ENCODE data around the gene IL17D.
"Not testable (repeated sequence)": the region's sequence is repeated elsewhere in the genome, so short reads cannot be mapped to it uniquely, and the experiment has no call there.

The IL17D gene

GRCh38 chr13:20721058-20721453 lies 17.6 kb downstream of the IL17D start:
- DNase-seq = no peak

DNA sequence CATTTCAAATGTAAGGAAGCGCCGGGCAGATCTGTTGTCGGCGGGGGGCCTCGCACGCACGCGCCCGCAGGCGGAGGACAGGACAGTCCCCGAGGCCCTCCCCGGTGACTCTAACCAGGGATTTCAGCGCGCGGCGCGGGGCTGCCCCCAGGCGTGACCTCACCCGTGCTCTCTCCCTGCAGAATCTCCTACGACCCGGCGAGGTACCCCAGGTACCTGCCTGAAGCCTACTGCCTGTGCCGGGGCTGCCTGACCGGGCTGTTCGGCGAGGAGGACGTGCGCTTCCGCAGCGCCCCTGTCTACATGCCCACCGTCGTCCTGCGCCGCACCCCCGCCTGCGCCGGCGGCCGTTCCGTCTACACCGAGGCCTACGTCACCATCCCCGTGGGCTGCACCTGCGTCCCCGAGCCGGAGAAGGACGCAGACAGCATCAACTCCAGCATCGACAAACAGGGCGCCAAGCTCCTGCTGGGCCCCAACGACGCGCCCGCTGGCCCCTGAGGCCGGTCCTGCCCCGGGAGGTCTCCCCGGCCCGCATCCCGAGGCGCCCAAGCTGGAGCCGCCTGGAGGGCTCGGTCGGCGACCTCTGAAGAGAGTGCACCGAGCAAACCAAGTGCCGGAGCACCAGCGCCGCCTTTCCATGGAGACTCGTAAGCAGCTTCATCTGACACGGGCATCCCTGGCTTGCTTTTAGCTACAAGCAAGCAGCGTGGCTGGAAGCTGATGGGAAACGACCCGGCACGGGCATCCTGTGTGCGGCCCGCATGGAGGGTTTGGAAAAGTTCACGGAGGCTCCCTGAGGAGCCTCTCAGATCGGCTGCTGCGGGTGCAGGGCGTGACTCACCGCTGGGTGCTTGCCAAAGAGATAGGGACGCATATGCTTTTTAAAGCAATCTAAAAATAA lies 18.2 kb downstream of the IL17D start:
- no peak for DNase-seq

GRCh38 chr13:20727856-20728255 lies 24.4 kb downstream of the IL17D start:
- DNase-seq = no peak

GRCh38 chr13:20728579-20729311 lies 25.2 kb downstream of the IL17D start:
- no peak for DNase-seq

DNA sequence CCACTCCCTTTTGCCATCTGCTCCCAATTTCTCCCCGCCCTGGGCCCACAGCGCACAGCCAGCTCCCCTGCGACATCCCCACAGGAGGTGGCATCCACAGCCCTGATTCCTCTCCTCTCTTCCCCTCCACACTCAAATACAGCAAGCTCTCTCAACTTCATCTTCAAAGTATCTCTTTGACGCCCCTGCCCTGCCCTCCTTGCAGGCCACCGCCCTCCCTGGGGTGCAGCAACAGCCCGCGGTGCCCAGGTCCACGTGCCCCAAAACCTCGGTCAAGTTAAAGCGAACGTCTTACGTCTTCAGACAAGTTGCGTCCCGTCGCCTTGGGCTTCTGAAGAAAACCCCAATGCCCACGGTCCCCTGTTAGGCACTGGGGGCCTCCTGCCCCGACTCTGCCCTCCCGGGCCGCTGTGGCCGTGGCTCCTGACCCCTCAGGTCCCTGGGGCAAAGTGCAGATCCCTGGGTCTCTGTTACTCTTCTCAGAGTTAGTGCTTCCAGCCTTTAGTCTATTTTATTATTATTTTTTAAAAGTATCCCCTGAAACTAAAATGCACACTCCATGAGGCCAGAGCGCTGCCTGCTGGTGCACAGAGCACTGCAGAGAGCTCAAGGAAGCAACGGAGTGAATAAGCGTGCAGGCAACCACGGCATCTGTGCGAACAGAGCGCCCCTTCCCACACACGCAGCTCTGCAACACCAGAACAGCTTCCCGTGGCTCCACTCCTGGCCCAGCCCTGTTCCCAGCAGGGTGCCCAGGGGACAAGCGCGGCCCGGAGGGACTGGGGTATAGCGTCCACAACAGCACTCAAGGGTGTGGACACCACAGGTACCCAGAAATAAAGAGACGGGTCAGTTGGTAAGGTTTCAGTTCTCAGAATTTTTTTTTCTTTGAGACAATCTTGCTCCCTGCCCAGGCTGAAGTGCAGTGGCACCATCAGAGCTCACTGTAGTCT lies 26.4 kb downstream of the IL17D start:
- no peak for DNase-seq

DNA sequence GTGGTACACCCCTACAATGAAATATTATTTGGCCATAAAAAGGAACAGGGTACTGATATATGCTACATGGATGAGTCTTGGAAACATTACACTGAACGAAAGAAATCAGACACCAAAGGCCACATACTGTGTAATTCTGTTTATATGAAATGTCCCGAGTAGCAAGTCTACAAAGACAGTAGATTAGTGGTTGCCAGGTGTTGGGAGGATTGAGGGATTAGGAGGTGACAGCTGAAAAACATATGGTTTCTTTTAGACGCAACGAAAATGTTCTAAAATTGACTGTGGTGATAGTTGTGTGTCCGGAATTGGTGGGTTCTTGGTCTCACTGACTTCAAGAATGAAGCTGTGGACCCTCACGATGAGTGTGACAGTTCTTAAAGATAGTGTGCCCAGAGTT lies 35.1 kb downstream of the IL17D start:
- DNase-seq = no peak

DNA sequence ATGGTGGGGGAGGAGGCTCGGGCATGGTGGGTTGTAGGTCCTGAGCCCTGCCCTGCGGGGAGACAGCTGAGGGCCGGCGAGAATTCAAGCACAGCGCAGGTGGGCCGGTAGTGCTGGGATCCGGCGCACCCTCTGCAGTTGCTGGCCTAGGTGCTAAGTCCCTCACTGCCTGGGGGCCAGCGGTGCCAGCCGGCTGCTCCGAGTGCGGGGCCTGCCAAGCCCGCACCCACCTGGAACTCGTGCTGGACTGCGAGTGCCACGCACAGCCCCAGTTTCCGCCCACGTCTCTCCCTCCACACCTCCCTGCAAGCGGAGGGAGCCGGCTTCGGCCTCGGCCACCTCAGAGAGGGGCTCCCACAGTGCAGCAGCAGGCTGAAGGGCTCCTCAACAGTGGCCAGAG lies 36.5 kb downstream of the IL17D start:
- DNase-seq = no peak

GRCh38 chr13:20743830-20744404 lies 40.4 kb downstream of the IL17D start:
- not testable (repeated sequence) for DNase-seq

DNA sequence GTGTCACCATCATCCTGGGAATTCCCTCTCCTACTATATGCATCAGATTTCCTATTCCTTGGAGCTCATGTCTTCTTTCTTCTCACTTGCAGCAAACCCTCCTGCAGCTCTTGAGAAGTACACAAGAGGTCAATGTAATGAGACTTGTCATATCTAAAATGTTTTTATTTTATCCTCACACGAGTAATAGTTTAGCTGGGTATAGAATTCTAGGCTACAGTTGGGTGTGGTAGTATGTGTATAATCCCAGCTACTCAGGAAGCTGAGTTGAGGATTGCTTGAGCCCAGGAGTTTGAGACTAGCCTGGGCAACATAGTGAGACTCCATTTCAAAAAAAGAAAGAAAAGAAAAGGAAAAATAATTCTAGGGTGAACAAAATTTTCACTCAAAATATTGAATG lies 45.9 kb downstream of the IL17D start:
- DNase-seq = no peak

DNA sequence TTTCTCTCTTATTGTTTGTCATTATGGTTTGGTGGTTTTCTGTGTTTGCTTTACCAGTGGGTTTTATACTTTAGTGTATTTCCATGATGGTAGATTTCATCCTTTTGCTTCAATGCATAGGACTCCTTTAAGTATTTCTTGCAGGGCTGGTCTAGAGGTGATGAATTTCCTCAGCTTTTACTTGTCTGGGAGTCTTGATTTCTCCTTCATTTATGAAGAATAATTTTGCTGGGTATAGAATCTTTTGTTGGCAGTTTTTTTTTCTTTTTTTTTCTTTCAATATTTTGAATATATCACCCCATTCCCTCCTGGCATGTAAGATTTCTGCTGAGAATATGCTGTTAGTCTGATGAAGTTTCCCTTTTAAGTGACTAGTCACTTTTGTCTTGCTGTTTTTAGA lies 50.5 kb downstream of the IL17D start:
- DNase-seq = no peak

GRCh38 chr13:20760872-20761271 lies 57.4 kb downstream of the IL17D start:
- no peak for DNase-seq

- DNase-seq = no peak
These were observed 63.9 kb downstream of the IL17D start for GRCh38 chr13:20767309-20767943.

DNA sequence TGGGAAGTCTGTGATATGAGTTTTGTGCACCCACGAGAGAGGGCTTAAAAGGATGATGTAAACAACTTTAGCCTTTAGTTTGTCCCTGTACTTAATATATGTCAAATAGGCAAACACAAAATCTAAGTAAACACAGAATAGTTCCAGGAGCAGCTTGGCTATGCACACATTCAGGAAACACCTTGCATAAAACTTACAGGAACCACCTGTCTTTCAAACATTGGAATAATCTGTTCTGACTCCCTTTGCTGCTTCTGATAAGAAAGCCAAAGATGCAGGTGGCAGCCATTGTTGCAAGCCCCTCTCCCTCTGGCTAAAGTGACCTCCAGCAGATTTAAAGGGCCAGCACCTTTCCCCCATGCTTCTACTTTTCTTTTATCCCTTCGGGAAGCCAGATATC lies 65.6 kb downstream of the IL17D start:
- DNase-seq = peak; percentile 11

GRCh38 chr13:20769834-20770233 lies 66.3 kb downstream of the IL17D start:
- DNase-seq = no peak
